ENCODE measurements around the gene UBE2D1. TPM values are rescaled to one million over a fixed set of nuclear protein-coding genes. Genes with fewer than 3 reads are reported as not detected.

UBE2D1 gene
- total and polyA plus RNA-seq, 9 of the 15 experiments (the other 6 are each of a cell fraction or from before 2014, with no cell fraction given): 4.1 to 24.4 (median 12.3) TPM

GRCh38 chr10:58302254-58302653 is 32.6 kb upstream of the UBE2D1 start:
- FAIRE-seq (no peak), DNase-seq (ENCODE audit: extremely low read depth in 1 of 4, low spot score in 3 of 4) (no peak), ATAC-seq (no peak)
- no peaks in the 10 kb centered on the region for H3K36me3 ChIP-seq (ENCODE audit: control insufficient read depth, insufficient read depth, low read length)
- no peaks in the 10 kb centered on the region for H4K20me1 ChIP-seq (replicated peaks; ENCODE audit: control insufficient read depth, insufficient read depth, low read length)
- no peaks in the 10 kb centered on the region for H3K9me1 ChIP-seq (ENCODE audit: control insufficient read depth, insufficient read depth, low read length)
- 0% methylated on average over 2 of the region's 2 CpGs for WGBS (ENCODE audit: insufficient coverage, low coverage, missing lambda C conversion rate)
- H3K4me3 ChIP-seq: no peak overlapping the region
- H3K27me3 ChIP-seq (ENCODE audit: control insufficient read depth in 2 of 2, insufficient read depth in 2 of 2, low read length in 2 of 2): peaks cover 0 to 2% of the 10 kb centered on the region in 2 experiments; a peak in 1 of 5 replicates
- H3K4me1 ChIP-seq (replicated peaks in 1 of 2; ENCODE audit: control insufficient read depth in 2 of 2, insufficient read depth in 2 of 2, low read length in 2 of 2): no peaks in the 10 kb centered on the region
- no peak overlapping the region for H3K27ac ChIP-seq (ENCODE audit: extremely low read depth, low read depth, low read length)
- no peaks in the 10 kb centered on the region for H3K79me2 ChIP-seq (ENCODE audit: control insufficient read depth, insufficient read depth, low read length)
- no peaks in the 10 kb centered on the region for H3K9me3 ChIP-seq (replicated peaks; ENCODE audit: control insufficient read depth, insufficient read depth, low read depth, low read length)
- TF ChIP-seq NR2F6 (CRISPR knock-in tag; IDR thresholded peaks at IDR 0.05): no peak
- TF ChIP-seq ASH1L (IDR thresholded peaks at IDR 0.05; ENCODE audit: borderline replicate concordance, low read depth, partially characterized antibody): no peak
- TF ChIP-seq RUNX1 (IDR thresholded peaks at IDR 0.05; ENCODE audit: low read depth): no peak
- TF ChIP-seq ZNF707 (CRISPR knock-in tag; conservative IDR thresholded peaks at IDR 0.05): no peak
- TF ChIP-seq ZC3H4 (CRISPR knock-in tag; IDR thresholded peaks at IDR 0.05; ENCODE audit: borderline replicate concordance): no peak
- TF ChIP-seq POLR3G (IDR thresholded peaks at IDR 0.05; ENCODE audit: extremely low read depth, insufficient read length, insufficient replicate concordance): no peak
- TF ChIP-seq CSDE1 (IDR thresholded peaks at IDR 0.05): no peak
- intact Hi-C loops (cut with micrococcal nuclease) (no loop called here), in situ Hi-C loops (cut with MboI) (no loop called here)
- BruUV-seq (replicated peaks): no TSS peak
- CTCF ChIA-PET (ENCODE audit: low intra/inter-chr PET ratio): no interaction called here
- POLR2A ChIA-PET: no interaction called here
- no peak overlapping the region for H3K4me2 ChIP-seq (ENCODE audit: insufficient read depth, low read length)
- no peak overlapping the region for H2AFZ ChIP-seq (ENCODE audit: low read depth, low read length)
- no peak overlapping the region for H3K9ac ChIP-seq (ENCODE audit: insufficient read depth in 1 of 2, low read depth in 2 of 2, low read length in 2 of 2)

GRCh38 chr10:58304099-58304633 is 30.6 kb upstream of the UBE2D1 start:
- H3K4me1 ChIP-seq (replicated peaks in 1 of 2; ENCODE audit: control insufficient read depth in 2 of 2, insufficient read depth in 2 of 2, low read length in 2 of 2): no peaks in the 10 kb centered on the region
- no peak overlapping the region for H3K4me3 ChIP-seq
- H3K36me3 ChIP-seq (ENCODE audit: control insufficient read depth, insufficient read depth, low read length): no peaks in the 10 kb centered on the region
- no peaks in the 10 kb centered on the region for H3K9me1 ChIP-seq (ENCODE audit: control insufficient read depth, insufficient read depth, low read length)
- no peak for ATAC-seq
- in situ Hi-C loops (cut with MboI): no loop called here
- no peak overlapping the region for H2AFZ ChIP-seq (ENCODE audit: low read depth, low read length)
- ChIA-PET CTCF (ENCODE audit: low intra/inter-chr PET ratio) (no interaction called here), POLR2A (no interaction called here)
- no peak overlapping the region for H3K27ac ChIP-seq (ENCODE audit: extremely low read depth, low read depth, low read length)
- no peak overlapping the region for H3K4me2 ChIP-seq (ENCODE audit: insufficient read depth, low read length)
- 5% methylated on average over 3 of the region's 3 CpGs for WGBS (ENCODE audit: insufficient coverage, low coverage, missing lambda C conversion rate)
- H3K27me3 ChIP-seq (ENCODE audit: control insufficient read depth in 2 of 2, insufficient read depth in 2 of 2, low read length in 2 of 2): peaks cover 0 to 3% of the 10 kb centered on the region in 2 experiments; a peak in 1 of 5 replicates
- intact Hi-C loops (cut with micrococcal nuclease): no loop called here
- H4K20me1 ChIP-seq (replicated peaks; ENCODE audit: control insufficient read depth, insufficient read depth, low read length): no peaks in the 10 kb centered on the region
- no peaks in the 10 kb centered on the region for H3K79me2 ChIP-seq (ENCODE audit: control insufficient read depth, insufficient read depth, low read length)
- no peak for DNase-seq (ENCODE audit: extremely low read depth in 1 of 4, low spot score in 3 of 4)
- FAIRE-seq: no peak
- no peak overlapping the region for H3K9ac ChIP-seq (ENCODE audit: insufficient read depth in 1 of 2, low read depth in 2 of 2, low read length in 2 of 2)
- BruUV-seq (replicated peaks): no TSS peak
- H3K9me3 ChIP-seq (replicated peaks; ENCODE audit: control insufficient read depth, insufficient read depth, low read depth, low read length): no peaks in the 10 kb centered on the region
- no peak for TF ChIP-seq BDP1 (IDR thresholded peaks at IDR 0.05; ENCODE audit: insufficient read depth, insufficient read length)
- TF ChIP-seq FOXK2 (conservative IDR thresholded peaks at IDR 0.05 in 1 of 2, IDR thresholded peaks at IDR 0.05 in 1 of 2; ENCODE audit: low read depth in 2 of 2): no peak
- TF ChIP-seq, protein P1, sequence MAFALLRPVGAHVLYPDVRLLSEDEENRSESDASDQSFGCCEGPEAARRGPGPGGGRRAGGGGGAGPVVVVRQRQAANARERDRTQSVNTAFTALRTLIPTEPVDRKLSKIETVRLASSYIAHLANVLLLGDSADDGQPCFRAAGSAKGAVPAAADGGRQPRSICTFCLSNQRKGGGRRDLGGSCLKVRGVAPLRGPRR (CRISPR knock-in tag; IDR thresholded peaks at IDR 0.05): no peak
- no peak for TF ChIP-seq GATAD2B (IDR thresholded peaks at IDR 0.05; ENCODE audit: borderline replicate concordance)
- TF ChIP-seq ZNF41 (CRISPR knock-in tag; conservative IDR thresholded peaks at IDR 0.05): no peak
- no peak for TF ChIP-seq IRF9 (tag; IDR thresholded peaks at IDR 0.05)
- TF ChIP-seq MBD2 (IDR thresholded peaks at IDR 0.05; ENCODE audit: borderline replicate concordance, low read depth): no peak
- TF ChIP-seq, protein P2, sequence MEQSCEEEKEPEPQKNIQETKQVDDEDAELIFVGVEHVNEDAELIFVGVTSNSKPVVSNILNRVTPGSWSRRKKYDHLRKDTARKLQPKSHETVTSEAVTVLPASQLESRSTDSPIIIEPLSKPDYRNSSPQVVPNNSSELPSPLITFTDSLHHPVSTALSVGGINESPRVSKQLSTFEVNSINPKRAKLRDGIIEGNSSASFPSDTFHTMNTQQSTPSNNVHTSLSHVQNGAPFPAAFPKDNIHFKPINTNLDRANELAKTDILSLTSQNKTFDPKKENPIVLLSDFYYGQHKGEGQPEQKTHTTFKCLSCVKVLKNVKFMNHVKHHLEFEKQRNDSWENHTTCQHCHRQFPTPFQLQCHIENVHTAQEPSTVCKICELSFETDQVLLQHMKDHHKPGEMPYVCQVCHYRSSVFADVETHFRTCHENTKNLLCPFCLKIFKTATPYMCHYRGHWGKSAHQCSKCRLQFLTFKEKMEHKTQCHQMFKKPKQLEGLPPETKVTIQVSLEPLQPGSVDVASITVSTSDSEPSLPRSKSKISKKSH (CRISPR knock-in tag; IDR thresholded peaks at IDR 0.05): no peak

All from K562 (cell line).